GM12878 (cell line): ENCODE measurements around the gene MRTFB.

ENCODE experiments used
- ATF3 ChIP-seq: IDR thresholded peaks from 2 replicates; pipeline ENCODE4 v1.6.1; 2011; ENCODE audit warnings: low read depth, mild to moderate bottlenecking, low read length, moderate library complexity, borderline replicate concordance; ENCODE audit errors: extremely low read depth
- CBX3 ChIP-seq: fragments of 200-600 bp; sonication (generic); IDR thresholded peaks from 2 replicates; pipeline ENCODE4 v1.6.1; 2016; ENCODE audit warnings: low read depth, borderline replicate concordance
- CTCF ChIP-seq, 3 experiments: IDR thresholded peaks in 2 of 3; conservative IDR thresholded peaks in 1 of 3; 2 replicates each; pipeline ENCODE4 v1.5.1; 2011; ENCODE audit warnings: low read depth in 3 of 3, low read length in 3 of 3, mild to moderate bottlenecking in 3 of 3, control low read depth in 2 of 3, moderate library complexity in 2 of 3, inconsistent platforms in 1 of 3, mixed read lengths in 1 of 3; ENCODE audit not compliant: control insufficient read depth in 2 of 3, insufficient read depth in 1 of 3; ENCODE audit errors: extremely low read depth in 1 of 3
- NRF1 ChIP-seq: conservative IDR thresholded peaks from 2 replicates; pipeline ENCODE4 v1.6.1; 2011; ENCODE audit warnings: mild to moderate bottlenecking, low read depth, low read length, improper control_type of control experiment
- POLR2A ChIP-seq: IDR thresholded peaks from 2 replicates; pipeline ENCODE4 v1.6.1; 2011; ENCODE audit warnings: low read depth, mild to moderate bottlenecking, low read length
- POLR2AphosphoS5 ChIP-seq: IDR thresholded peaks from 2 replicates; pipeline ENCODE4 v1.6.1; 2011; ENCODE audit warnings: mild to moderate bottlenecking, low read length, inconsistent platforms

GRCh38 chr16:14309906-14310305 lies 238.8 kb downstream of the MRTFB start:
- TF ChIP-seq POLR2AphosphoS5 = no peak
- TF ChIP-seq ATF3 = no peak
- TF ChIP-seq NRF1 = no peak
- TF ChIP-seq POLR2A = no peak
- no peak for TF ChIP-seq CTCF (IDR thresholded peaks at IDR 0.05 in 2 of 3, conservative IDR thresholded peaks at IDR 0.05 in 1 of 3; ENCODE audit: control insufficient read depth in 2 of 3, extremely low read depth in 1 of 3, insufficient read depth in 1 of 3, low read depth in 3 of 3, low read length in 3 of 3)
- no peak for TF ChIP-seq CBX3
